HG03025 (cell line): ENCODE results near the gene B3GNT3.
"Not testable (repeated sequence)": the region's sequence is repeated elsewhere in the genome, so short reads cannot be mapped to it uniquely, and the experiment has no call there.

Experiments used
- ATAC-seq: cut with Tn5 transposase; IDR thresholded peaks from one replicate; pipeline ENCODE4 v1.9.1; 2021; ENCODE audit warnings: mild to moderate bottlenecking, moderate library complexity; ENCODE audit not compliant: unreplicated experiment, low FRiP score

The B3GNT3 gene

DNA sequence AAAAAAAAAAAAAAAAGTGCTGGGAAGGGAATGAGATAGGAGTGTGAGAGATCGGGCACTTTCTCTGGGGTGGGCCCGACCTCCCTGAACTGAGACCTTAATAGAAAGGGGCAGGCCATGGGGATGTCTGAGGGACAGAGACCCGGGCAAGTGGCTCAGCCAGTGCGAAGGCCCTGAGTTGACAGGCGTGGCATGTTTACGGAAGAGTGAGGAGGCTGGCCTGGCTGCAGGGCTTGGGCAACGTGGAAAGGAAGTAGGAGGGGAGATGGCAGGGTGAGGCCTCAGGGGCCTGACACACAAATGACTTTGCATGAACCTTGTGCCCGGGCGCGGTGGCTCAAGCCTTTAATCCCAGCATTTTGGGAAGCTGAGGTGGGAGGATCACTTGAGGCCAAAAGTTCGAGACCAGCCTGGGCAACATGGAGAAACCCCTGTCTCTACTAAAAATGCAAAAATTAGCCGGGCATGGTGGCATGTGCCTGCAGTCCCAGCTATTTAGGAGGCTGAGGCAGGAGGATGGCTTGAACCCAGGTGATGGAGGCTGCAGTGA is 29.8 kb upstream of the B3GNT3 start:
- ATAC-seq: no peak

DNA sequence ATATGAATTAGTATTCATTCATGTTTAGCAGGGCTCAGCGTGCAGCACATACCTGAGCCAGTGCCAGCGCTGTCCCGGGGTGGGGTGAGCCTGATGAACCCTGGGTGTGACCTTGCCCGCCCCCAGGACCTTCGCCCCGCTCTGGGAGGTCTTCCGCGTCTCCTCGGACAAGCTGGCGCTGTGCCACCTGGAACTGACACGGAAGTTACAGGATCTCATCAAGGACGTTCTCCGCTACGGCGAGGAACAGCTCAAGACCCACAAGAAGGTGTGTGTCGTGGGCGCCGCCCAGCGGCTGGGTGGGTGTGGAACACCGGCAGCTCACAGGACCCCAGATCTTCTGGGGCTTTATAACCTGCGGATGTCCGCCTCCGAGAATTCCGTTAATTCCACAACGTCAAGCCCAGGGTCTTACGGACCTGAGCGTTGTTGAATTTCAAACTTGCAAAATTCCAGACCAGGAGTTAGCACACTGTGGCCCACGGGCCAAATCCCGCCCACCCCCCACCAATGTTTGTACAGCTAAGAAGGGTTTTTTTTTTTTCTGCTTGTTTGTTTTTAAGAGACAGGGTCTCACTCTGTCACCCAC is 28.3 kb upstream of the B3GNT3 start:
- no peak for ATAC-seq

- ATAC-seq: no peak
Measured at GRCh38 chr19:17767559-17767958, 27.4 kb upstream of the B3GNT3 start.

DNA sequence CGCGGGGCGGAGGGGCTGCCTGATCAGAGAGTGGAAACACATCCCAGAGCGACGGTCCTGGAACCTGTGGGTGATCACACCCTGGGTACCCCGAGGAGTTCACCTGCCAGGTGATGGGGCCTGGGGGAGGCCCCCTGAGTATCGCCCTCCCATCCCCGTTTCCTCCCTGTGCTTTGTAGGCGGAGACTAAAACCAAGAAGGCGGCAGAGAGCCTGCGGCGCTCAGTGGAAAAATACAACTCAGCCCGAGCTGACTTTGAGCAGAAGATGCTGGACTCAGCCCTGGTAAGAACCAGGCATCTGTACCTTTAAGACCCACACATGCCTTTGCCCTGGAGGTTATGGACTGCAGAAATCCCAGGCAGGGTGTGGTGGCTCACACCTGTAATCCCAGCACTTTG is 24.3 kb upstream of the B3GNT3 start:
- ATAC-seq: no peak

DNA sequence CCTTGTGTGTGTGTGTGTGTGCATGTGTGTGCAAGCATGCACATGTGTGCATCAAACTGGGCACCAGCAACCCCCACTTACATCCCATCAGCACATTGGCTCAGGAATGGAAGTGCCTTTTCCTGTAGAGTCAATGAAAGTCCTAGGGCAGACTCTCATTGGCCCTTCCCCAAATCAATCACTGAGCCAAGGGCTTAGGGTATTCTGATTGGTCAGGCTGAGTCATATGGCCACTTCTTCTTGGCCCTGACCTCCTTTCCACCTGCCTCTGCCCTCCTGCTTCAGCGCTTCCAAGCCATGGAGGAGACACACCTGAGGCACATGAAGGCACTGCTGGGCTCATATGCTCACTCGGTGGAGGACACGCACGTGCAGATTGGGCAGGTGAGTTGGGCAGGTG is 22.8 kb upstream of the B3GNT3 start:
- no peak for ATAC-seq

GRCh38 chr19:17775245-17775927 is 19.6 kb upstream of the B3GNT3 start:
- no peak for ATAC-seq

DNA sequence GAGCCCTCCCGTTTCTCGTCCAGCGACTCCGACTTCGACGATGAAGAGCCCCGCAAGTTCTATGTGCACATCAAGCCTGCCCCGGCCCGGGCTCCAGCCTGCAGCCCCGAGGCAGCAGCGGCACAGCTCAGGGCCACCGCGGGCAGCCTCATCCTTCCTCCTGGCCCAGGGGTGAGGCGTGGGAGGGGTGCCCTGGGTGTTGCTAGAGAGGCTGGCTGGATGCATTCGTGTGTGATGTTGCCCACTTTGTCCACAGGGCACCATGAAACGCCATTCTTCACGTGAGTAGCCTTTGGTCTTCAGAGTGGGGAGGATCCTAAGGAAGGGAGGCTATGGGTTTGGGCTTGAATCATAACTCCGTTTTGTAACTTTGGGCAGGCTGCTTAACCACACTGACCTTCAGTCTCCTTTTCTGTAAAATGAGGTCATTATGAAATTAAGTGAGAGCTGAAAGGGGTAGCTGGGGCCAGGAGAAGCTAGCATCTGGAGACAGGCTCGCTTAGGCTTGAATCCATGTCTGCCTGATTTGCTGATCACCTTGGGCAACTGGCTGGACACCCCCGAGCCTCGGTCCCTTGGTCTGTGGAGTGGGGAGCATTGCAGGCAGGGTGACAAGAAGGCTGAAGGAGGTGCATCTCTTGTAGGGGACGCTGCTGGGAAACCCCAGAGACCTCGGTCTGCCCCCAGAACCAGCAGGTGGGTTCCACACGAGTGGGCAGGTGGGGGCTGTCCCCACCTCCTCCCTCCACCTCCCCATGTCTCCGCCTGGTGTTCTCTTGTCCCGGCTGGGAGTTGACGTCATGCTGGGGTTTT is 18.7 kb upstream of the B3GNT3 start:
- ATAC-seq: no peak

GRCh38 chr19:17777840-17778239 is 17.1 kb upstream of the B3GNT3 start:
- ATAC-seq: not testable (repeated sequence)

- no peak for ATAC-seq
Measured at GRCh38 chr19:17778251-17778967, 16.5 kb upstream of the B3GNT3 start.

GRCh38 chr19:17778968-17779929 is 15.7 kb upstream of the B3GNT3 start:
- no peak for ATAC-seq

DNA sequence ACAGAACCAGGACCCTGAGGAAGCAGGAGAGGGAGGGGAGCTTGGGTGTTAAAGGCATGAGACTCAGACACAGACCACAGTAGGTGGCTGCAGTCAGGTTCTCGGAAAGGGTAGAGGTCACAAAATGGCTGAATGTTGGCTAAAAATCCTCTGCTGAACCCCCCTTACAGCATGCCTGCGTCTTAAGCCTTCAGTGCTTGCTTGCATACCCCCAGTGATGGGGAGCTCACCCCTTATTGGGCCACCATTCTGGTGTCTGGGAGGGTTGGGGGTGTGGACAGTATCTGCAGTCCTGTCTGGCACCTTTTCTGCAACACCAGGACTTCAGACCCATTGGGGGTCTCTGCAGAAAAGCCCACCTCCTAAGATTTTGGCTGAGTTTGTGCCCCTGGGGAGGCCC is 14.2 kb upstream of the B3GNT3 start:
- no peak for ATAC-seq

DNA sequence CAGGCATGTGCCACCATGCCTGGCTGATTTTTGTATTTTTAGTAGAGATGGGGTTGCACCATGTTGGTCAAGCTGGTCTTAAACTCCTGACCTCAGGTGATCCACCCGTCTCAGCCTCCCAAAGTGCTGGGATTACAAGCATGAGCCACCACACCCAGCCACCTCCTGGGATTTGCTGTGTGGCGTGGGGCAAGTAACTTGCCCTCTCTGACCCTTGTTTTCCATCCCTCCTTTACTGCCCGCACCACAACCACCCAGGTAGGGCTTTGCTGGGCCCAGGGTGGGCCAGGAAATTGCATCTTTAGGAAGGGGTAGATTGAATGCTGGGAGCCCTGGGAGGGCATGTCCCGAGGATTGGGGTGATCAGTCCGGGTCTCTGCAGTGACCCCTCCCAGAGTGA is 11.2 kb upstream of the B3GNT3 start:
- not testable (repeated sequence) for ATAC-seq

- ATAC-seq: no peak
Measured at GRCh38 chr19:17784201-17785008, 10.5 kb upstream of the B3GNT3 start.

- no peak for ATAC-seq
Measured at GRCh38 chr19:17787274-17787913, 7.5 kb upstream of the B3GNT3 start.

DNA sequence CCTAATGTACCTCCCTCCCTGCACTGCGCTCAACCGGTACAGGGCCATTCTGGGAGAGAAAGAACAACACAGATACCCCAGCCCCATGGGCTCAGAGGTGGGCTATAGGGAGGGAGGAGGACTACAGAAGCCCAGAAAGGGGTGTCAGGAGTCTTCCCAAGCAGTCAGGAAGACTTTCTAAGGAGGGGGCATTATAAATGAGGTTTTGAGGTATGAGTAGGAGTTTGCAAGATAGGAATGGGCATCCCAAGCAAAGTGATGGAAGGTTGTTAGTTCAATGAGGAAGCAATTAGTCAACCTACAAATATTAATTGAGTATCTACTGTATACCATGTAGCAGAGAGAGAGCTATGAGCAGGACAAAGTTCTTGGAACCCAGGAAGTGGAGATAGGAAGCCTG is 6.3 kb upstream of the B3GNT3 start:
- no peak for ATAC-seq

DNA sequence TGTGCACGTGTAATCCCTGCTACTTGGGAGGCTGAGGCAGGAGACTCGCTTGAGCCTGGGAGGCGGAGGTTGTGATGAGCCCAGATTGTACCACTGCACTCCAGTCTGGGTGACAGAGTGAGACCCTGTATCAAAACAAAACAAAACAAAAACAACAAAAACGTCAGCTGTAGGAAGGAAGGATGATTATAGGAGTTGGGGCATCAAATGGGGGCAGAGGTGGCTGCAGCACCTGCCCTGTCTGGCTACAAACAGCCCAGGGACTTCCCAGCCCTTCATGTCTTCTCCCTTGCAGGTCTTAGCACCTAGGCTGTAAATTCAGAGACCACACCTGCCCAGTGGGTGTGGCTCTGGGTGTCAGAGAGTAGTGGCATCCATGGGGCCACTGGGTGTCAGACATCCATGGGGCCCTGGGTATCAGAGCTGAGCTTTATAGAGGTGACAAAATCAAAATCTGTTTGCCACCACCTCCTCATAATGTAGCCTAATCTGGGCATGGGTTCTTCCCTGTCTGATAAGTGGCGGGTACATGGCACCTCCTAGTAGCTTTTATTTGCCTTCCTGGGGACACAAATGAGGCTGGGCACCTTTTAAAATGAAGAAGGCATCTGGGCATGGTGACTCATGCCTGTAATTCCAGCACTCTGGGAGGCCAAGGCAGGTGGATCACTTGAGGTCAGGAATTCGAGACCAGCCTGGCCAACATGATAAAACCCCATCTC is 4.7 kb upstream of the B3GNT3 start:
- ATAC-seq: no peak

GRCh38 chr19:17794412-17794730 is 567 bp upstream of the B3GNT3 start:
- ATAC-seq: no peak

- no peak for ATAC-seq
Measured at GRCh38 chr19:17795495-17795856, 538 bp downstream of the B3GNT3 start.
